Effector memory CD8-positive, alpha-beta T cell (primary cell): Measurements from ENCODE around the gene C19orf25.
"Not testable (repeated sequence)": the region's sequence is repeated elsewhere in the genome, so short reads cannot be mapped to it uniquely, and the experiment has no call there.

ENCODE experiments used
- ATAC-seq: fragments of 150-1000 bp; cut with Tn5 transposase; replicated peaks from 2 replicates; pipeline ENCODE4 v1.10.0; 2021; ENCODE audit warnings: mild to moderate bottlenecking, moderate library complexity
- DNase-seq, 3 experiments: peaks; one replicate each; pipeline ENCODE4 v3.0.0; 2021
- H3K27ac Mint-ChIP-seq, 2 donors: one replicate each; pipeline ENCODE4 v1.8.0; 2022; ENCODE audit warnings: mild to moderate bottlenecking in 2 of 2, mixed read lengths in 2 of 2, moderate library complexity in 2 of 2
- H3K27me3 Mint-ChIP-seq, 2 donors: one replicate each; pipeline ENCODE4 v1.8.0; 2022; ENCODE audit warnings: mixed read lengths in 2 of 2
- H3K36me3 Mint-ChIP-seq: one replicate; pipeline ENCODE4 v1.8.0; 2022; ENCODE audit warnings: mild to moderate bottlenecking, moderate library complexity, mixed read lengths; ENCODE audit not compliant: insufficient read depth
- H3K4me1 Mint-ChIP-seq, 2 donors: one replicate each; pipeline ENCODE4 v1.8.0; 2022; ENCODE audit warnings: low read depth in 2 of 2, mixed read lengths in 2 of 2
- H3K4me3 Mint-ChIP-seq, 2 donors: one replicate each; pipeline ENCODE4 v1.8.0; 2022; ENCODE audit warnings: mild to moderate bottlenecking in 2 of 2, mixed read lengths in 2 of 2, moderate library complexity in 2 of 2
- H3K9me3 Mint-ChIP-seq, 2 donors: one replicate each; pipeline ENCODE4 v1.8.0; 2022; ENCODE audit warnings: mixed read lengths in 2 of 2

The C19orf25 gene

DNA sequence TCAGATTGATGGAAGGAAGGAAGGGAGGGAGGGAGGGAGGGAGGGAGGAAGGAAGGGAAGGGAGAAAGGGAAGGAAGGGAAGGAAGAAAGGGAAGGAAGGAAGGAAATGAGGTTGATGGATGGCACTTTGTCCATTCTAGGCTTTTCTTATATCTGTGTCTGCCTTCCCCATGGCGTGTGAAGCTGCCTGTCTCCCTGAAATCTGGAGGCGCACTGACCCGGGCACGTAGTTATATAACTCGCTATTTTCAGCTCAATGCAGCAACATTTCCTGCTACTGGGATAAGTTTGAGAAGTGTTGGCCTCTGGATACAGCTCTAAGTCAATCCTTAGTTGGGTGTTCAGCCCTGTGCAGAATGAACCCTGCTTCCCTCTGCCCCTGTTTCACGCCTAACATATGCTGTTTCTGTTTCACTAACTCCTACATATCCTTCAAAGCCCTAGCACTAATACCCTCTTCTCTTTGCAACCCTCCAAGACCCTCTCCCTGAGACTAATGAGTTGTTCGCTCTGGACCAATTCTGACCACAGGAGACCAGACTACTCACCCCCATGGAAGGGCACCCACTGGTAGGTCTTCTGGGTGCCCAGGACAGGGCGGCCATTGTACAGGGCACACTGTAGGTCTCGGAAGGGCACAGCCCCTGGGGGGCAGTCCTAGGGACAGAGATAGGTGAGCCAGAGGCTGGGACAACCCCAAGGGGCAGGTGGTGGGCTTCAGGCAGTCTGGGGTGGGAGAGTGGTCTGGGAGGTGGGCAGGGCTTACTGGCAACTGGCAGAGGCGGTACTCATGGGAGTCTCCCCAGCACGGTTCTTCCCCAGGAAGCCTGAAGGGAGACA is 30.8 kb upstream of the C19orf25 start:
- Mint-ChIP-seq H3K36me3 (peaks cover 10% of the 10 kb centered on the region), H3K27ac (no peak overlapping the region), H3K9me3 (no peaks in the 10 kb centered on the region), H3K4me3 (no peak overlapping the region), H3K27me3 (peaks cover 0 to 28% of the 10 kb centered on the region in 2 donors), H3K4me1 (peaks cover 7% of the 10 kb centered on the region in 2 donors)
- ATAC-seq: no peak
- DNase-seq: no peak

DNA sequence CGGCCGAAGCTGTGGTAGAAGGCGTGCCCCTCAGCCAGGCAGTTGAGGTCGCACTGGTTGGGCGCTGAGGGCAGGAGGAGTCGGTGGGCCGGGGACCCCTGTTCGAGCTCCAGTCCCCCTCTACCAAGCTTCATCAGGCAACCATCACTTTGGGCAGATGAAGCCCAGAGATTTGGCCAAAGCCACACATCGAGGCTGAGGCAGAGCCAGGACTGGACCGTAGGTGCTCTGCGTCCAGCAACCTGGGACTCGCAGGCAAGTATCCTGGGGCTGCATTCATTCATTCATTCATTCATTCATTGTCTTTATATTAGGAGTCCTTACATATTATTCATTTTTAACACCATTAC is 29.5 kb upstream of the C19orf25 start:
- Mint-ChIP-seq H3K9me3 (no peaks in the 10 kb centered on the region), H3K27me3 (peaks cover 0 to 33% of the 10 kb centered on the region in 2 donors), H3K36me3 (peaks cover 10% of the 10 kb centered on the region), H3K4me1 (peaks cover 7 to 9% of the 10 kb centered on the region in 2 donors), H3K4me3 (peak overlapping the region in 1 of 2 donors; percentile 91), H3K27ac (no peak overlapping the region)
- DNase-seq: no peak
- no peak for ATAC-seq

DNA sequence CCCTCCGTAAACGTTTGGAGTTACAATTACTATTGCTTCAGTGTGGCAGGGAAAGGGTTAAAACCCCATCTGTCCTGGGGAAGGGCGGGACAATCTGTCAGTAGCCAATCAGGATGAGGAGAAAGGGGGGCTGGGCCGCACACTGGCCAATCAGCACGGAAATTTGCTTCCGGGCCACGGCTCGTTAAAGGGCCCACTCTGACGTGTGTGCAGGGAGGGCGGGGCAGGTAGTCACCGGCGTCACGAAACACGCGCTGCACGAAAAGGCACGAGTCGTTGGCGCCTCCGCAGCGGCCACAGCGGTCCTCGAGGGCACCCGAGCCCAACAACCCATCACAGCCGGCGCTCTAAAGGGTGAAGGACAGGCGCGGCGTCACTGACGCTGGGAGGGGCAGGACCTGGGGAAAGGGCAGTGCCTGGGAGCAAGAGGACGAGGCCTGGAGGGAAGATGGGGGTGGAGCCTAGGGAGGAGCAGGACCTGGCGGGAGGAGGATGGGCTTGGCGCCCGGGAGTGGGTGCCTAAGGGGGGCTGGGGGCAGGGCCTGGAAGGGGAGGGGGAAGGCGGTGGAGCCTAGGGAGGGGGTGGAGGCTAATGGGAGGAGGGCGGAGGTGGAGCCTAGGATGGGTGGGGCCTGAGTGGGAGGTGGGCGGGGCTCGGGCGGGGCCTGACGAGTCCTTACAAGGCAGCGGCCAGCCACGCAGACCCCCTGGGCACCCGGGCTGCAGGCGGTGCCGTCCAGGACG is 28.9 kb upstream of the C19orf25 start:
- Mint-ChIP-seq H3K36me3 (peaks cover 10% of the 10 kb centered on the region), H3K4me1 (peaks cover 7 to 11% of the 10 kb centered on the region in 2 donors), H3K9me3 (no peaks in the 10 kb centered on the region), H3K27ac (peak overlapping the region; percentile 81 to 91), H3K27me3 (peaks cover 2 to 39% of the 10 kb centered on the region in 2 donors), H3K4me3 (peak overlapping the region; percentile 81 to 91)
- ATAC-seq (peak; percentile 94), DNase-seq (peak; percentile 87 to 92 (median 88))

DNA sequence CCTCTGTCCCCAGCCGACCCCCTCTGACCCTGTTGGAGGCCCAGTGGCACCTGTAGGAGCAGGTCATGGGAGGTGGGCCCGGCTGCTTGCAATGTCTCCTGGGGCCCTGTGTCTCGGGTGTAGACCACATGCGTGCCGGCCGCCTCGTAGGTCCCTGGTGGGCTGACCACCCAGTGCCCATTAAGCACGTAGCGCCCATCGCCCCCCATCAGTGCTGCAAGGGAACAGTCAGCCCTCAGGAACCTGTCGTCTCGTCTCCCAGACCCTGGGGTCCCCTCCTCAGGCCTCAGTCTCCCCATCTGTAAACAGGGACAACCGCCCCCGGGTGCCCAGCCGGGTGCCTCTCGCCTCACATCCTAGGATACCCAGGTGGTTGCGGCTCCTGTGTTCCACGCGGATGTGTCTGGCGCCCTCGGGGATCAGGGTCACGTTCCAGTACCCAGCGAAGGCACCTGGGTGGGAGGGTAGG is 28.2 kb upstream of the C19orf25 start:
- H3K36me3 Mint-ChIP-seq: peaks cover 10% of the 10 kb centered on the region
- ATAC-seq (no peak), DNase-seq (no peak)
- peak overlapping the region; percentile 81 to 91 for H3K4me3 Mint-ChIP-seq
- H3K4me1 Mint-ChIP-seq: peaks cover 7 to 11% of the 10 kb centered on the region in 2 donors
- H3K27me3 Mint-ChIP-seq: peaks cover 7 to 43% of the 10 kb centered on the region in 2 donors
- peak overlapping the region; percentile 81 to 91 for H3K27ac Mint-ChIP-seq
- H3K9me3 Mint-ChIP-seq: no peaks in the 10 kb centered on the region

DNA sequence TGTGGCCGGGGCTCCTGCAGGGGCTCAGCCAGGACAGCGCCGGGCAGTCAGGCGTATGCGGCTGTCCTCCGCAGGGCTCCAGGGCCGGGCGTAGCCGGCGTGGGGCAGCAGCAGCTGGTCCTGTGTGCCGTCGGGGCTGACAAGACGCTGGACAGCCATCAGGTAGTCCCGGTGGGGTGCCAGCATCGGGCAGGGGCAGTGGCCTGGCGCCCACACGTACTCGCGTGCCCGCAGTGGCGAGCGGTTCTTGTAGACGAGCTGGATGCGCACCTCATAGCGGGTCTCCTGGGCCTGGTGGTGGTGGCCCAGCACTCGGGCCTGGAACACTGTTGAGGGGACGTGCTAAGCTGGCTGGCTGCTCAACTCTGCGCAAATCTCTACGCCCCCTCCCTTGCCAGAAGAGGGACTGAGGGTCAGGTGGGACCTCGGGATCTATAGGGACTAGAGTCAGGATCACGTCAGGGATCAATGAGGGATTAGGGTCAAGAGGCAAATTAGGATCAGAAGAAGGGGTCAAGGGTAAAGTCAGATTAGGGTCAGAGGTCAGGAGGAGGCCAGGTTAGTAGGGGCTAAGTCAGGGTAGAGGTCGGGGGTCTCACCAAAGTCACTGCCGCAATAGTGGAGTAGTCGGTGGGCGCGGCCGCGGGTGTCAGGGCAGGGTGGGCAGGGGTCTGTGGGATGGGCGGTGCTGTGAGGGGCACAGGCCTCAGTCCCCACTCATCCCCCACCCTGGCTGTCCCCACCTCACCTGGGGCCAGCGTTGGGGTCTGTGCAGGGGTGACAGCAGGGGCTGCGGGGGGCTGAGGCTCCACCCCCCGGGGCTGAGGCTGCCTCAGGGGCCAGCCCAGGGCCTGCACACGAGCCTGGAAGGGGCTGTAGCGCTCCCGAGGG is 27.2 kb upstream of the C19orf25 start:
- Mint-ChIP-seq H3K9me3 (no peaks in the 10 kb centered on the region), H3K27me3 (peaks cover 7 to 43% of the 10 kb centered on the region in 2 donors), H3K27ac (peak overlapping the region; percentile 35 to 56), H3K4me1 (peaks cover 7 to 11% of the 10 kb centered on the region in 2 donors), H3K4me3 (no peak overlapping the region), H3K36me3 (peaks cover 10% of the 10 kb centered on the region)
- no peak for ATAC-seq
- no peak for DNase-seq

DNA sequence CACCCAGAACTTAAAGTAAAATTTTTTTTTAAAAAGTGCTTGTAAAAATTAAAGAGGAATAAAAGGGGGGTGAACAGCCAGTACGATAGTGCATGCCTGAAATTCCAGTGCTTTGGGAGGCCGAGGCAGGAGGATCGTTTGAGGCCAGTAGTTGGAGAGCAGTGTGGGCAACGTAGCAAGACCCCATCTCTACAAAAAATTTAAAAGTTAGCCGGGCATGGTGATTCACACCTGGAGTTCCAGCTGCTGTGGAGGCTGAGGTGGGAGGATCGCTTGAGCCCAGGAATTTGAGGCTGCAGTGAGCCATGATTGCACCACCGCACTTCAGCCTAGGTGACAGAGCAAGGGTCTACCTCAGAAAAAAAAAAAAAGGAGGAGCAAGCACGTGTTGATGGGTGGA is 26.0 kb upstream of the C19orf25 start:
- Mint-ChIP-seq H3K4me3 (no peak overlapping the region), H3K9me3 (no peaks in the 10 kb centered on the region), H3K4me1 (peaks cover 7 to 11% of the 10 kb centered on the region in 2 donors), H3K27ac (no peak overlapping the region), H3K36me3 (peaks cover 10% of the 10 kb centered on the region), H3K27me3 (peaks cover 7 to 38% of the 10 kb centered on the region in 2 donors)
- no peak for DNase-seq
- no peak for ATAC-seq

DNA sequence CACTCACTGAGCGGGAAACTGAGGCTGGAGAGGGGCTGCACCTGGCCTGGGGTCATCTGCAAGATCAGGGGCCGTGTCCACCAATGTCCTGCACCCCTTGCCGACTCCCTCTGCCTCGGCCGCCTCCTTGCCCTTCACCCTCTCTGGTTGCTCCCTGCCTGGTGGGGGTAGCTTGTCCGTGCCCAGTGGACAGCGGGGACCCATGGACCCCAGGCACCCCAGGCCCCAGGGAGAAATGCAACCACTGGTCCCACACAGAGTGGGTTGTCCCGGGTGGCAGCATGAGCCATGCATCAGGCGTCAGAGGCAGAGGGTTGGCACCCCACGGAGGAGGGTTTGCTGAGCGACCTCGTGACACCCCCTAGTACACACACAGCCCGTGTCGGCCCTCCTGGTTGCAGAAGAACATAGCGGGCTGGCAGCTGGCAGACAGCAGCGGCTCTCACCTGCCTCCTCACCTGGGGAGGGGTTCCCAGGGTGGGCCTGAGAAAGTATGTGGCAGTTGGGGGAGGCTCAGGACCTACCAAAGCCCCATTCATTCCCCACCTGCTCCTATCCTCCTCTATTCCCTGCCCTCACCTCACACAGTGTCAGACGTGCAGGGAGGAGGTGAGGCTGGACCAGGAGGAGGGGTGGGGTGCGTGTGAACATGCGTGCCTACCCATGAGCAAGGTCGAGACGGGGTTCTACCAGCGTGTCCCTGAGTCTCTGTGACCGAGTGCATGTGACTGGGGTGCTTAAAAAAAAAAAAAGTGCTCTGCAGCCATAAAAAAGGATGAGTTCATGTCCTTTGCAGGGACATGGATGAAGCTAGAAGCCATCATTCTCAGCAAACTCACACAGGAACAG is 25.1 kb upstream of the C19orf25 start:
- H3K36me3 Mint-ChIP-seq: peaks cover 10% of the 10 kb centered on the region
- H3K9me3 Mint-ChIP-seq: no peaks in the 10 kb centered on the region
- peaks cover 7 to 11% of the 10 kb centered on the region in 2 donors for H3K4me1 Mint-ChIP-seq
- peaks cover 7 to 36% of the 10 kb centered on the region in 2 donors for H3K27me3 Mint-ChIP-seq
- H3K27ac Mint-ChIP-seq: no peak overlapping the region
- DNase-seq (no peak), ATAC-seq (no peak)
- no peak overlapping the region for H3K4me3 Mint-ChIP-seq

DNA sequence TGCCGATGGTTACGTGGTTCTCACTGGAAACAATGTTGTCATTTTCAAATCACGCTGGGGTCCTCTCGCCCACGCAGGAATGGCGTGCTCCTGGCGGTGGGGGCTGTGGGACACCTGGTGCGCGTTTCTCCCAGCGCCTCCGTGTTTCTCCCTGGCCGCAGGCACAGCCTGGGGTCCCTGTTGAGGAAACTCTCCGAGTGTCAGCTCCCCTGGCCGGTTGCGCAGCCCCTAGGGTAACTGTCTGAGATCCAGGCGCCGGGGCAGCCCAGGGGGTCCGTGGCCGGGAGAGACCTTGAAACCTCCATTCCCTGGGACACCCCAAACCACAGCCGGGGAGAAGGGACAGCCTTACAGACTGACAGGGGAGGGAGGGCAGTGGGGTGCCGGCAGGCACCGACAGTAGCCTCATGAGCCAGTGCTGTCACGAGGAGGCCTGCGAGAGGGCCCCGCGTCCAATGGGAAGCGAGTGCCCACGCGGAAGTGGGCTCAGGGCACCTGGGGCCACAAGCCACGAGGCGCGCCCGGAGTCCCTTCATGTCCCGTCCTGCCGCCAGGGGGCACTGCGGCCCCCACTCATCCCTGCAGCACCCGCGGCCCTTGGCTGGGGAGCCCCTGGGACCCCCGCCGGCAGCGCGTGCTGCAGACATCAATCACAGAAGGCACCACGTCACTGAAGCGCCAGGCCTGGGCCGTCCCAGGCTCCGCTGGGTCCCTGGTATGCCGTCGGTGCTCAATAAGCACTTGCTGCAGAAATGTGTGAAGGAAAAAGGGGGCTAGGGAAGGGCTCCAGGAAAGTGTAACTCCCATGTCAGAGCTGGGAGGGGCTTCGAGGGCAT is 24.3 kb upstream of the C19orf25 start:
- ATAC-seq (peak; percentile 11), DNase-seq (peak; percentile 43 to 46 (median 46))
- peaks cover 10% of the 10 kb centered on the region for H3K36me3 Mint-ChIP-seq
- H3K27me3 Mint-ChIP-seq: peaks cover 7 to 36% of the 10 kb centered on the region in 2 donors
- no peaks in the 10 kb centered on the region for H3K9me3 Mint-ChIP-seq
- H3K27ac Mint-ChIP-seq: no peak overlapping the region
- H3K4me3 Mint-ChIP-seq: no peak overlapping the region
- H3K4me1 Mint-ChIP-seq: peaks cover 7 to 11% of the 10 kb centered on the region in 2 donors

DNA sequence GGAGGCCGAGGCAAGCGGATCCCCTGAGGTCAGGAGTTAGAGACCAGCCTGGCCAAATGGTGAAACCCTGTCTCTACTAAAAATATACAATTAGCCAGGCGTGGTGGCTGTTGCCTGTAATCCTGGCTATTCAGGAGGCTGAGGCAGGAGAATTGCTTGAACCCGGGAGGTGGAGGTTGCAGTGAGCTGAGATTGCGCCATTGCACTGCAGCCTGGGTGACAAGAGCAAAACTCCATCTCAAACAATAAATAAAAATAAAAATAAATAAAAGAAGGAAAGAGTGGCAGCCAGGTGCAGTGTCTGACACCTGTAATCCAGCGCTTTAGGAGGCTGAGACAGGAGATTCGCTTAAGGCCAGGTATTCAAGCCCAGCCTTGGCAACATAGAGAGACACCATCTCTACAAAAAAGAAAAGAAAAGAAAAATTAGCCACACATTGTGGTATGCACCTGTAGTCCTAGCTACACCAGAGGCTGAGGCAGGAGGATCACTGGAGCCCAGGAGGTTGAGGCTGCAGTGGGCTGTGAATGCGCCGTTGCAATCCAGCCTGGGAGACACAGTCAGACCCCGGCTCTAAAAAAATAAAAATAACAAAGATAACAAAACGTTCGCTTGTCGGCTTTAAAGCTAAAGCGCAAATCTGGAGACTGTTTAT is 23.5 kb upstream of the C19orf25 start:
- peaks cover 8 to 38% of the 10 kb centered on the region in 2 donors for H3K27me3 Mint-ChIP-seq
- H3K4me3 Mint-ChIP-seq: no peak overlapping the region
- H3K9me3 Mint-ChIP-seq: no peaks in the 10 kb centered on the region
- H3K27ac Mint-ChIP-seq: no peak overlapping the region
- H3K4me1 Mint-ChIP-seq: peaks cover 2 to 6% of the 10 kb centered on the region in 2 donors
- ATAC-seq: no peak
- no peak for DNase-seq
- H3K36me3 Mint-ChIP-seq: peaks cover 5% of the 10 kb centered on the region

DNA sequence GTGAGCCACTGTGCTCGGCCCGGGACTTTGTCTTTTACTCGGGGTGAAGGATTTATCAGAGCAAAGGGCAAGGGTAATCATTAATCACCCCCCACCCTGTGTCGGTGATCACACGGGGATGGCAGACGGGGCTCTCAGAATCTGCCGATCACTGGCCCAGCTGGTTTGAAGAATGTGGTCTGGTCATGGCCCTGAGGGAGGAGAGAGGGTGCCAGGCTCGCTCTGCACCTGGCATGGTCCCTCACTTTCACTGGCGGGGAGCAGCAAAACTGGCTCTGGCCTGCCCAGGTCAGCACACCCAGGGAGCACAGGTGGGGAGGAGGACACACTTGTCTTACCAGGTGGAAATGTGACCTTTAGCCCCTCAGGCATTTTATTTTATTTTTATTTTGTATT is 22.2 kb upstream of the C19orf25 start:
- Mint-ChIP-seq H3K27ac (no peak overlapping the region), H3K4me3 (no peak overlapping the region), H3K9me3 (no peaks in the 10 kb centered on the region), H3K27me3 (peaks cover 12 to 47% of the 10 kb centered on the region in 2 donors), H3K36me3 (peaks cover 3% of the 10 kb centered on the region), H3K4me1 (peaks cover 0 to 4% of the 10 kb centered on the region in 2 donors)
- no peak for ATAC-seq
- DNase-seq: no peak

DNA sequence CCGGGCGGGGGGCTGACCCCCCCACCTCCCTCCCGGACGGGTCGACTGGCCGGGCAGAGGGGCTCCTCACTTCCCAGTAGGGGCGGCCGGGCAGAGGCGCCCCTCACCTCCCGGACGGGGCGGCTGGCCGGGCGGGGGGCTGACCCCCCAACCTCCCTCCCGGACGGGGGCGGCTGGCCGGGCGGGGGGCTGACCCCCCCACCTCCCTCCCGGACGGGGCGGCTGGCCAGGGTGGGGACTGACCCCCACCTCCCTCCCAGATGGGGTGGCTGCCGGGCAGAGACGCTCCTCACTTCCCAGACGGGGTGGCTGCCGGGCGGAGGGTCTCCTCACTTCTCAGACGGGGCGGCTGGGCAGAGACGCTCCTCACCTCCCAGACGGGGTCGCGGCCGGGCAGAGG is 20.2 kb upstream of the C19orf25 start:
- not testable (repeated sequence) for H3K9me3 Mint-ChIP-seq, H3K36me3 Mint-ChIP-seq, H3K4me1 Mint-ChIP-seq, DNase-seq, H3K27ac Mint-ChIP-seq, ATAC-seq, H3K4me3 Mint-ChIP-seq
- peaks cover 12 to 37% of the 10 kb centered on the region in 2 donors for H3K27me3 Mint-ChIP-seq
